GM18519 (cell line): ENCODE measurements around the gene PLXNC1.

Experiments used
- ATAC-seq: cut with Tn5 transposase; IDR thresholded peaks from one replicate; pipeline ENCODE4 v1.9.1; 2021; ENCODE audit warnings: mild to moderate bottlenecking, moderate library complexity; ENCODE audit not compliant: unreplicated experiment, low FRiP score

The PLXNC1 gene

GRCh38 chr12:94326727-94327126 is 178.3 kb downstream of the PLXNC1 start:
- ATAC-seq = no peak

- no peak for ATAC-seq
These were observed 179.4 kb downstream of the PLXNC1 start for GRCh38 chr12:94327809-94328208.

- no peak for ATAC-seq
These were observed 181.0 kb downstream of the PLXNC1 start for GRCh38 chr12:94329366-94329765.

GRCh38 chr12:94333396-94333795 is 185.0 kb downstream of the PLXNC1 start:
- ATAC-seq = no peak

GRCh38 chr12:94336211-94336925 is 188.0 kb downstream of the PLXNC1 start:
- no peak for ATAC-seq

- no peak for ATAC-seq
These were observed 189.8 kb downstream of the PLXNC1 start for GRCh38 chr12:94338006-94338794.

GRCh38 chr12:94340573-94340972 is 192.2 kb downstream of the PLXNC1 start:
- ATAC-seq = no peak

GRCh38 chr12:94353130-94353529 is 204.8 kb downstream of the PLXNC1 start:
- ATAC-seq = no peak
